ENCODE results near the gene KIR2DL4.
"Not testable (repeated sequence)": the region's sequence is repeated elsewhere in the genome, so short reads cannot be mapped to it uniquely, and the experiment has no call there.

KIR2DL4 gene

DNA sequence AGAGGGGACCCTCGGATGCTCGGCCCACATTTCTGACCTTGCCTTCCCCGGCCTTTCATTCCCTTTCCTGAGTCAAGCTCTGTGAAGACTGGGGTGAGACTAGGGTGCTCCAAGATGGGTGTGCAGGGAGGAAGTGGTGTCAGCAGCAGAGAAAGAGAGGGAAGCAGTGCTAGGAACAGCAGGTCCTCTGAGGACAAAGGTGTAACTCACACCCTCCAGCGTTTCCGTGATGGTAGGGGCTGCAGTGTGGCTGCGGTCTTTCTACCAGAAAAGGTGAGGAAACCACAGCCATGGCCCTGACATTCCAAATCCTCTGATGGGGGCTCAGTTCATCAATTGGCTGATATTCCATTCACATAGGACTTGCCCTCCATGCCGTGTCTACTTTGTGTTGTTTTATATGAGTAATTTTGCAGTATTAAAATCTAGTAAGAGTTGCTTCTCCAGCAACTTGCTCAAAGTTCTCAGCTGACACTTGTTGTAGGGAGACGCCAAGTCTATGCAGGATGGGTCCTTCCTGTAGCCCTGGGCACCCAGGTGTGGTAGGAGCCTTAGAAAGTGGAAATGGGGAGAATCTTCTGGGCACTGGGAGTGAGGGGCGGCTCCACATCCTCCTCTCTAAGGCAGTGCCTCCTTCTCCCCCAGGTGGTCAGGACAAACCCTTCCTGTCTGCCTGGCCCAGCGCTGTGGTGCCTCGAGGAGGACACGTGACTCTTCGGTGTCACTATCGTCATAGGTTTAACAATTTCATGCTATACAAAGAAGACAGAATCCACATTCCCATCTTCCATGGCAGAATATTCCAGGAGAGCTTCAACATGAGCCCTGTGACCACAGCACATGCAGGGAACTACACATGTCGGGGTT is 14.5 kb downstream of the KIR2DL4 start:
- H3K9me3 ChIP-seq (ENCODE audit: severe bottlenecking), result no peaks in the 10 kb centered on the region
- H3K4me1 ChIP-seq (ENCODE audit: insufficient read depth, poor library complexity, severe bottlenecking), result no peaks in the 10 kb centered on the region
- no peak overlapping the region for H3K27ac ChIP-seq (ENCODE audit: poor library complexity, severe bottlenecking)
- TF ChIP-seq, protein P1, sequence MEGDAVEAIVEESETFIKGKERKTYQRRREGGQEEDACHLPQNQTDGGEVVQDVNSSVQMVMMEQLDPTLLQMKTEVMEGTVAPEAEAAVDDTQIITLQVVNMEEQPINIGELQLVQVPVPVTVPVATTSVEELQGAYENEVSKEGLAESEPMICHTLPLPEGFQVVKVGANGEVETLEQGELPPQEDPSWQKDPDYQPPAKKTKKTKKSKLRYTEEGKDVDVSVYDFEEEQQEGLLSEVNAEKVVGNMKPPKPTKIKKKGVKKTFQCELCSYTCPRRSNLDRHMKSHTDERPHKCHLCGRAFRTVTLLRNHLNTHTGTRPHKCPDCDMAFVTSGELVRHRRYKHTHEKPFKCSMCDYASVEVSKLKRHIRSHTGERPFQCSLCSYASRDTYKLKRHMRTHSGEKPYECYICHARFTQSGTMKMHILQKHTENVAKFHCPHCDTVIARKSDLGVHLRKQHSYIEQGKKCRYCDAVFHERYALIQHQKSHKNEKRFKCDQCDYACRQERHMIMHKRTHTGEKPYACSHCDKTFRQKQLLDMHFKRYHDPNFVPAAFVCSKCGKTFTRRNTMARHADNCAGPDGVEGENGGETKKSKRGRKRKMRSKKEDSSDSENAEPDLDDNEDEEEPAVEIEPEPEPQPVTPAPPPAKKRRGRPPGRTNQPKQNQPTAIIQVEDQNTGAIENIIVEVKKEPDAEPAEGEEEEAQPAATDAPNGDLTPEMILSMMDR (IDR thresholded peaks at IDR 0.05; ENCODE audit: poor library complexity, severe bottlenecking), result no peak
- no peak for ATAC-seq (ENCODE audit: low read depth)
- H3K36me3 ChIP-seq (ENCODE audit: low read depth), result no peaks in the 10 kb centered on the region
- H3K4me3 ChIP-seq (ENCODE audit: severe bottlenecking), result no peak overlapping the region
- no peak for DNase-seq (ENCODE audit: low spot score)
- H3K27me3 ChIP-seq (ENCODE audit: insufficient read depth, poor library complexity, severe bottlenecking), result no peaks in the 10 kb centered on the region

DNA sequence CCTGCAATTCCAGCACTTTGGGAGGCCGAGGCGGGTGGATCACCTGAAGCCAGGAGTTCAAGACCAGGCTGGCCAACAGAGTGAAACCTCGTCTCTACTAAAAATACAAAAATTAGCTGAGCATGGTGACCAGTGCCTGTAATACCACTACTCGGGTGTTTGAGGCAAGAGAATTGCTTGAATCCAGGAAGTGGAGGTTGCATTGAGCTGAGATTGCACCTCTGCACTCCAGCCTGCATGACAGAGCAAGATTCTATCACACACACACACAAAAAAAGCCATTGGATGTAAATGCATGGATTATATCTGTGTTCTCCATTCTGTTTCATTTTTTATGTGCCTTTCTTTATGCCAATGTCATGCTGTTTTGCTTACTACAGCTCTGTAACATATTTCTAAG is 21.0 kb downstream of the KIR2DL4 start:
- not testable (repeated sequence) for DNase-seq (ENCODE audit: low spot score); H3K4me1 ChIP-seq (ENCODE audit: insufficient read depth, poor library complexity, severe bottlenecking); H3K27ac ChIP-seq (ENCODE audit: poor library complexity, severe bottlenecking); H3K27me3 ChIP-seq (ENCODE audit: insufficient read depth, poor library complexity, severe bottlenecking); H3K9me3 ChIP-seq (ENCODE audit: severe bottlenecking); H3K36me3 ChIP-seq (ENCODE audit: low read depth); H3K4me3 ChIP-seq (ENCODE audit: severe bottlenecking); ATAC-seq (ENCODE audit: low read depth)

DNA sequence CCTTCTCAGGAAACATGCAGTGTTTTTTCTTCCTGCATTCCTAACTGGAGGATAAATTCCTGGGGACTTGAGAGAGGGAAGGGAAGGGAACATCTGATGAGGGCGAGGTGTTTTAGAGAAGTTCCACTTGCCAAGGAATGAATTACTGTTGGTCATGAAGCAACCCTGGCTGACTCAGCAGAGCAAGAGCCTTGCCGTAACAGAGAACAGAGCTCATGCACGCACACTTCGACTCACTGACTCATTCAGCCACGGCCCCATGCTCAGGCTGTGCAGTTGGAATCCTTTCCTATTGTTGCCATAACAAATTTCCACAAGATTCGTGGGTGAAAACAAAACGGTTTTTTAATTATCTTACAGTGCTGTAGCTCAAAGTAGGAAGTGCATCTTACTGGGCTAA is 21.9 kb downstream of the KIR2DL4 start:
- not testable (repeated sequence) for H3K27ac ChIP-seq (ENCODE audit: poor library complexity, severe bottlenecking); H3K9me3 ChIP-seq (ENCODE audit: severe bottlenecking); H3K4me1 ChIP-seq (ENCODE audit: insufficient read depth, poor library complexity, severe bottlenecking); H3K4me3 ChIP-seq (ENCODE audit: severe bottlenecking); DNase-seq (ENCODE audit: low spot score); H3K36me3 ChIP-seq (ENCODE audit: low read depth); H3K27me3 ChIP-seq (ENCODE audit: insufficient read depth, poor library complexity, severe bottlenecking)
- ATAC-seq (ENCODE audit: low read depth), result 0 out of 3 replicates have a peak, but pooled peaks have one; percentile 41

DNA sequence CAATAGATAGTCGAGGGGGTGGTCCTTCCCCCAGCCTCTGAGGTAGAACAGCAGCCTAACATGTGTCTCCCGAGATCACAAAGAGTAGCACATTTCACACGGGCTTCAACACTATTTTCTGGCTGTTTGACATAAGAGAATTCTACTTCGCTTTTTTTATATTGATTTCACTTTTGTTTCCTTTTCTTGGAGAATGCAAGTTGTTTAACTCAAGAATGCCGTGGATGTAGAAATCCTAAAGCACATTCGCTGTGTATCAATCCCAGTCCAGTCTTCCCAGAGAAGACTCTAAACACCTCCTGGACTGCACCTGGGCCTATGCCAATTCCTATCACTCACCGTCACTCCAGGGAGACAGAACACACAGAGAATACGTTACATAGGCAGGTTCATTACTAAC is 24.7 kb downstream of the KIR2DL4 start:
- not testable (repeated sequence) for DNase-seq (ENCODE audit: low spot score); ATAC-seq (ENCODE audit: low read depth); H3K36me3 ChIP-seq (ENCODE audit: low read depth); H3K4me1 ChIP-seq (ENCODE audit: insufficient read depth, poor library complexity, severe bottlenecking); H3K4me3 ChIP-seq (ENCODE audit: severe bottlenecking); H3K9me3 ChIP-seq (ENCODE audit: severe bottlenecking); H3K27ac ChIP-seq (ENCODE audit: poor library complexity, severe bottlenecking); H3K27me3 ChIP-seq (ENCODE audit: insufficient read depth, poor library complexity, severe bottlenecking)

DNA sequence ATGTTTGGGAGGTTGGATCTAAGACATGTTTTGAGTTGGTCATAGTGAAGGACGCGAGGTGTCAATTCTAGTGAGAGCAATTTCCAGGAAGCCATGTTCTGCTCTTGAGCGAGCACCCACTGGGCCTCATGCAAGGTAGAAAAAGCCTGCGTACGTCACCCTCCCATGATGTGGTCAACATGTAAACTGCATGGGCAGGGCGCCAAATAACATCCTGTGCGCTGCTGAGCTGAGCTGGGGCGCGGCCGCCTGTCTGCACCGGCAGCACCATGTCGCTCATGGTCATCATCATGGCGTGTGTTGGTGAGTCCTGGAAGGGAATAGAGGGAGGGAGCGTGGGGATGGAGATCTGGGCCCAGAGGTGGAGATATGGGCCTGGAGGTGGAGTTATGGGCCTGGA is 29.1 kb downstream of the KIR2DL4 start, which contains the start of gene KIR2DS4:
TSS of gene KIR2DS4 (plus strand) at position 181 of the 400 bp plus-strand sequence.
- not testable (repeated sequence) for H3K4me3 ChIP-seq (ENCODE audit: severe bottlenecking); DNase-seq (ENCODE audit: low spot score); H3K36me3 ChIP-seq (ENCODE audit: low read depth); H3K9me3 ChIP-seq (ENCODE audit: severe bottlenecking); H3K4me1 ChIP-seq (ENCODE audit: insufficient read depth, poor library complexity, severe bottlenecking); H3K27ac ChIP-seq (ENCODE audit: poor library complexity, severe bottlenecking); ATAC-seq (ENCODE audit: low read depth); H3K27me3 ChIP-seq (ENCODE audit: insufficient read depth, poor library complexity, severe bottlenecking)

DNA sequence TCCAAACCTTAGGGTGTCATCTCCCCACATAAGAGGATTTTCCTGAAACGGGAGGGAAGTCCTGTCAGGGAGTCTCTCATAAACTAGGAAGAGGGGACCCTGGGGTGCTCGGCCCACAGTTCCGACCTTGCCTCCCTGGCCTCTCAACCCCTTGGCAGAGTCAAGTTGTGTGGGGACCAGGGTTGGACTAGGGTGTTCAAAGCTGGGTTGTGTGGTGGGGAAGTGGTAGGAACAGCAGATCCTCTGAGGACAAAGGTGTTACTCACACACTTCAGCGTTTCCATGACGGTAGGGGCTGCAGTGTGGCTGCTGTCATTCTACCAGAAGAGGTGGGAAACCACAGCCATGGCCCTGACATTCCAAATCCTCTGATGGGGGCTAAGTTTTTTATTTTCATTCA is 31.7 kb downstream of the KIR2DL4 start:
- not testable (repeated sequence) for ATAC-seq (ENCODE audit: low read depth); H3K4me1 ChIP-seq (ENCODE audit: insufficient read depth, poor library complexity, severe bottlenecking); DNase-seq (ENCODE audit: low spot score); H3K4me3 ChIP-seq (ENCODE audit: severe bottlenecking); H3K27me3 ChIP-seq (ENCODE audit: insufficient read depth, poor library complexity, severe bottlenecking); H3K36me3 ChIP-seq (ENCODE audit: low read depth); H3K9me3 ChIP-seq (ENCODE audit: severe bottlenecking); H3K27ac ChIP-seq (ENCODE audit: poor library complexity, severe bottlenecking)

DNA sequence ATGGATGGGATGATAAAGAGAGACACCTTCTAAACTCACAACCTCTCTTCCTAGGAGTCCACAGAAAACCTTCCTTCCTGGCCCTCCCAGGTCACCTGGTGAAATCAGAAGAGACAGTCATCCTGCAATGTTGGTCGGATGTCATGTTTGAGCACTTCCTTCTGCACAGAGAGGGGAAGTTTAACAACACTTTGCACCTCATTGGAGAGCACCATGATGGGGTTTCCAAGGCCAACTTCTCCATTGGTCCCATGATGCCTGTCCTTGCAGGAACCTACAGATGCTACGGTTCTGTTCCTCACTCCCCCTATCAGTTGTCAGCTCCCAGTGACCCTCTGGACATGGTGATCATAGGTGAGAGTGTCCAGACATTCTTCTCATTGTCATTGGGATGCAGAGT is 34.1 kb downstream of the KIR2DL4 start:
- not testable (repeated sequence) for H3K4me1 ChIP-seq (ENCODE audit: insufficient read depth, poor library complexity, severe bottlenecking); H3K27ac ChIP-seq (ENCODE audit: poor library complexity, severe bottlenecking); ATAC-seq (ENCODE audit: low read depth); H3K36me3 ChIP-seq (ENCODE audit: low read depth); H3K9me3 ChIP-seq (ENCODE audit: severe bottlenecking); H3K27me3 ChIP-seq (ENCODE audit: insufficient read depth, poor library complexity, severe bottlenecking); DNase-seq (ENCODE audit: low spot score); H3K4me3 ChIP-seq (ENCODE audit: severe bottlenecking)

DNA sequence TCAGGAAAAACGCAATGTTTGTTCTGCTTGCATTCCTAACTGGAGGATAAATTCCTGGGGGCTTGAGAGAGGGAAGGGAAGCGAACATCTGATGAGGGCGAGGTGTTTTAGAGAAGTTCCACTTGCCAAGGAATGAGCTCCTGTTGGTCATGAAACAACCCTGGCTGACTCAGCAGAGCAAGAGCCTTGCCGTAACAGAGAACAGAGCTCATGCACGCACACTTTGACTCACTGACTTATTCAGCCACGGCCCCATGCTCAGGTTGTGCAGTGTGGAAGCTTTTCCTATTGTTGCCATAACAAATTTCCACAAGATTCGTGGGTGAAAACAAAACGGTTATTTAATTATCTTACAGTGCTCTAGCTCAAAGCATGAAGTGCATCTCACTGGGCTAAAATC is 39.8 kb downstream of the KIR2DL4 start:
- ATAC-seq (ENCODE audit: low read depth); H3K27me3 ChIP-seq (ENCODE audit: insufficient read depth, poor library complexity, severe bottlenecking): not testable (repeated sequence)

DNA sequence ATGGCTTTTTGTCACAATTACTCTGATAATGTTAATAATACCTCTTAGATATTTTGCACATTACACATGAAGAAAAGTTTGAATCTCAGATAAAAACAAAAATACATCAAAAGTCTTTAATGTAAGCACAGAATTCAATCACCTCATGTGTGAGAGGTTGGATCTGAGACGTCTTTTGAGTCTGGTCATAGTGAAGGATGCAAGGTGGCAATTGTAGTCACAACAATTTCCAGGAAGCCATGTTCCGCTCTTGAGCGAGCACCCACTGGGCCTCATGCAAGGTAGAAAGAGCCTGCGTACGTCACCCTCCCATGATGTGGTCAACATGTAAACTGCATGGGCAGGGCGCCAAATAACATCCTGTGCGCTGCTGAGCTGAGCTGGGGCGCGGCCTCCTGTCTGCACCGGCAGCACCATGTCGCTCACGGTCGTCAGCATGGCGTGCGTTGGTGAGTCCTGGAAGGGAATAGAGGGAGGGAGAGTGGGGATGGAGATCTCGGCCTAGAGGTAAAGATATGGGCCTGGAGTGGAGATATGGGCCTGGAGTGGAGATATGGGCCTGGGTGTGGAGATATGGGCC is 46.7 kb downstream of the KIR2DL4 start, which contains the start of gene KIR3DL2:
TSS of gene KIR3DL2 (plus strand) at position 383 of the 580 bp plus-strand sequence. CDS start at position 416, 33 bp downstream.
- not testable (repeated sequence) for H3K27ac ChIP-seq (ENCODE audit: poor library complexity, severe bottlenecking); ATAC-seq (ENCODE audit: low read depth); H3K9me3 ChIP-seq (ENCODE audit: severe bottlenecking); DNase-seq (ENCODE audit: low spot score); H3K27me3 ChIP-seq (ENCODE audit: insufficient read depth, poor library complexity, severe bottlenecking); H3K4me3 ChIP-seq (ENCODE audit: severe bottlenecking); H3K36me3 ChIP-seq (ENCODE audit: low read depth); H3K4me1 ChIP-seq (ENCODE audit: insufficient read depth, poor library complexity, severe bottlenecking)

More for the DNA sequence above, 39.8 kb downstream of the KIR2DL4 start:
- not testable (repeated sequence) for H3K36me3 ChIP-seq (ENCODE audit: low read depth); DNase-seq (ENCODE audit: low spot score); H3K9me3 ChIP-seq (ENCODE audit: severe bottlenecking); H3K4me3 ChIP-seq (ENCODE audit: severe bottlenecking); H3K27ac ChIP-seq (ENCODE audit: poor library complexity, severe bottlenecking); H3K4me1 ChIP-seq (ENCODE audit: insufficient read depth, poor library complexity, severe bottlenecking)
